Uterus (tissue), 4 donors: Measurements from ENCODE around the gene BTBD9. TPM values are rescaled to one million over a fixed set of nuclear protein-coding genes. Genes with fewer than 3 reads are reported as not detected.

ENCODE experiments used
- DNase-seq, 2 donors: peaks; one replicate each; pipeline ENCODE4 v3.0.0-alpha.2; 2019 to 2020
- H3K27ac ChIP-seq, 2 donors: fragments of 200-600 bp; sonication (generic); 1 replicate in 1 of 2; 2 replicates in 1 of 2; pipeline ENCODE4 v1.5.1; 2016 to 2018
- H3K27me3 ChIP-seq, 2 donors: fragments of 200-600 bp; sonication (generic); one replicate each; pipeline ENCODE4 v1.5.1; 2018 to 2019; ENCODE audit warnings: control low read depth in 1 of 2
- H3K36me3 ChIP-seq, 2 donors: fragments of 200-600 bp; sonication (generic); one replicate each; pipeline ENCODE4 v1.5.1; 2019; ENCODE audit warnings: control low read depth in 1 of 2
- H3K4me1 ChIP-seq, 2 donors: fragments of 200-600 bp; sonication (generic); one replicate each; pipeline ENCODE4 v1.5.1; 2018 to 2019; ENCODE audit warnings: control low read depth in 1 of 2
- H3K4me3 ChIP-seq, 2 donors: fragments of 200-600 bp; sonication (generic); 1 replicate in 1 of 2; 2 replicates in 1 of 2; pipeline ENCODE4 v1.5.1; 2018 to 2019; ENCODE audit warnings: mild to moderate bottlenecking in 1 of 2
- H3K9me3 ChIP-seq, 2 donors: fragments of 200-600 bp; sonication (generic); one replicate each; pipeline ENCODE4 v1.5.1; 2019; ENCODE audit warnings: control low read depth in 1 of 2
- CTCF ChIP-seq, 4 experiments: fragments of 200-600 bp in 2 of 4; fragments of 450-650 bp in 2 of 4; sonication (generic) in 2 of 4; IDR thresholded peaks; one replicate each; pipeline ENCODE4 v1.5.1; 2016 to 2019; ENCODE audit warnings: antibody characterized with exemption in 4 of 4, mild to moderate bottlenecking in 2 of 4, moderate library complexity in 1 of 4
- POLR2A ChIP-seq, 2 donors: fragments of 450-650 bp; IDR thresholded peaks; one replicate each; pipeline ENCODE4 v1.6.1; 2016; ENCODE audit warnings: antibody characterized with exemption in 2 of 2, mild to moderate bottlenecking in 1 of 2, moderate library complexity in 1 of 2
- intact Hi-C: fragments of 100-400 bp; cut with DNase I; formaldehyde crosslinking; loops from one replicate; pipeline ENCODE4 v1.15.1; 2023; ENCODE audit warnings: low total_unique reads
- total RNA-seq, 4 donors: library from RNA; depleted of rRNA in 3 of 4; stranded (reverse); fragments of >200 nt in 3 of 4; gene quantifications; one replicate each; pipeline versions ENCODE4 v1.1.0 to v1.2.4, GENCODE V29; 2014 to 2023
- donor health status: DM: yes; HTN: yes; CAD: no.

The BTBD9 gene
- total RNA-seq, 4 donors from 2014 or later: 10.3 to 50.3 (median 34.4) TPM

- H3K27me3 ChIP-seq: no peaks in the 10 kb centered on the region
- TF ChIP-seq POLR2A (IDR thresholded peaks at IDR 0.05) (no peak), CTCF (IDR thresholded peaks at IDR 0.05) (no peak)
- no peaks in the 10 kb centered on the region for H3K9me3 ChIP-seq
- H3K36me3 ChIP-seq: no peaks in the 10 kb centered on the region
- peaks cover 0 to 3% of the 10 kb centered on the region in 2 donors for H3K4me1 ChIP-seq
- DNase-seq: no peak
- intact Hi-C loops: no loop called here
- no peak overlapping the region for H3K27ac ChIP-seq
- no peak overlapping the region for H3K4me3 ChIP-seq
These were observed 219.5 kb downstream of the BTBD9 start for GRCh38 chr6:38420207-38420606.

- H3K36me3 ChIP-seq: no peaks in the 10 kb centered on the region
- no peak for DNase-seq
- H3K27me3 ChIP-seq: no peaks in the 10 kb centered on the region
- H3K27ac ChIP-seq: no peak overlapping the region
- TF ChIP-seq POLR2A (IDR thresholded peaks at IDR 0.05): no peak
- TF ChIP-seq CTCF (IDR thresholded peaks at IDR 0.05): no peak
- H3K9me3 ChIP-seq: no peaks in the 10 kb centered on the region
- H3K4me1 ChIP-seq: peaks cover 0 to 3% of the 10 kb centered on the region in 2 donors
- intact Hi-C loops: no loop called here
- H3K4me3 ChIP-seq: no peak overlapping the region
These were observed 222.2 kb downstream of the BTBD9 start for GRCh38 chr6:38417521-38417920.

GRCh38 chr6:38415231-38416005, 224.3 kb downstream of the BTBD9 start:
- Histone ChIP-seq H3K27ac (peak overlapping the region; percentile 11 to 62), H3K27me3 (no peaks in the 10 kb centered on the region), H3K4me3 (no peak overlapping the region), H3K36me3 (no peaks in the 10 kb centered on the region), H3K4me1 (peaks cover 0 to 3% of the 10 kb centered on the region in 2 donors), H3K9me3 (no peaks in the 10 kb centered on the region)
- intact Hi-C loops: no loop called here
- no peak for DNase-seq
- TF ChIP-seq POLR2A (IDR thresholded peaks at IDR 0.05): no peak

- intact Hi-C loops: no loop called here
- H3K36me3 ChIP-seq: no peaks in the 10 kb centered on the region
- no peak overlapping the region for H3K4me3 ChIP-seq
- peak; percentile 56 to 60 for DNase-seq
- TF ChIP-seq POLR2A (IDR thresholded peaks at IDR 0.05): no peak
- no peak for TF ChIP-seq CTCF (IDR thresholded peaks at IDR 0.05)
- H3K4me1 ChIP-seq: peaks cover 0 to 3% of the 10 kb centered on the region in 2 donors
- H3K27ac ChIP-seq: peak overlapping the region in 1 of 2 donors; percentile 11
- no peaks in the 10 kb centered on the region for H3K9me3 ChIP-seq
- no peaks in the 10 kb centered on the region for H3K27me3 ChIP-seq
These were observed 226.5 kb downstream of the BTBD9 start for GRCh38 chr6:38413102-38413800.

GRCh38 chr6:38407192-38407591, 232.5 kb downstream of the BTBD9 start:
- DNase-seq: no peak
- H3K27ac ChIP-seq: no peak overlapping the region
- intact Hi-C loops: no loop called here

More at GRCh38 chr6:38407192-38407591, 232.5 kb downstream of the BTBD9 start:
- no peaks in the 10 kb centered on the region for H3K36me3 ChIP-seq
- no peak overlapping the region for H3K4me3 ChIP-seq
- no peaks in the 10 kb centered on the region for H3K9me3 ChIP-seq
- H3K27me3 ChIP-seq: no peaks in the 10 kb centered on the region
- H3K4me1 ChIP-seq: no peaks in the 10 kb centered on the region
- no peak for TF ChIP-seq CTCF (IDR thresholded peaks at IDR 0.05)
- TF ChIP-seq POLR2A (IDR thresholded peaks at IDR 0.05): no peak
